Activated CD8-positive, alpha-beta memory T cell treated with anti-CD3 and anti-CD28 coated beads, Interleukin-2, amount 10 ng/mL, durations not matched to agents 7 days and 5 days (primary cell): ENCODE measurements around the gene TOPORS. TPM values are rescaled to one million over a fixed set of nuclear protein-coding genes. Genes with fewer than 3 reads are reported as not detected.
"Not testable (repeated sequence)": the region's sequence is repeated elsewhere in the genome, so short reads cannot be mapped to it uniquely, and the experiment has no call there.

Experiments
- ATAC-seq: fragments of 150-1000 bp; cut with Tn5 transposase; one replicate; pipeline ENCODE4 v1.10.0; 2021; ENCODE audit warnings: moderate library complexity
- CTCF ChIA-PET: fragments of 350-600 bp; sonication (Branson Sonifier 250); formaldehyde crosslinking; loops from one replicate; lab custom pipeline; 2021; ENCODE audit warnings: antibody characterized with exemption; lab: Charles Lee
- DNase-seq: peaks from one replicate; pipeline ENCODE4 v3.0.0-alpha.2; 2020
- H3K27ac Mint-ChIP-seq: one replicate; pipeline ENCODE4 v1.8.0; 2021; ENCODE audit warnings: mild to moderate bottlenecking, mixed read lengths
- H3K27me3 Mint-ChIP-seq: one replicate; pipeline ENCODE4 v1.8.0; 2021; ENCODE audit warnings: mixed read lengths
- H3K36me3 Mint-ChIP-seq: one replicate; pipeline ENCODE4 v1.8.0; 2021; ENCODE audit warnings: mild to moderate bottlenecking, mixed read lengths
- H3K4me1 Mint-ChIP-seq: one replicate; pipeline ENCODE4 v1.8.0; 2021; ENCODE audit warnings: mixed read lengths
- H3K4me3 Mint-ChIP-seq: one replicate; pipeline ENCODE4 v1.8.0; 2021; ENCODE audit warnings: mild to moderate bottlenecking, moderate library complexity, mixed read lengths
- H3K9me3 Mint-ChIP-seq: one replicate; pipeline ENCODE4 v1.8.0; 2022; ENCODE audit warnings: low read depth, mixed read lengths
- total RNA-seq, 2 experiments: library from RNA; stranded (reverse); gene quantifications; one replicate each; pipeline ENCODE4 v1.2.3, GENCODE V29; 2021

The TOPORS gene
- total RNA-seq, 2 experiments from 2014 or later, result 12.1 to 15.2 TPM

GRCh38 chr9:32554107-32554506 lies 1.7 kb upstream of the TOPORS start:
- ATAC-seq (no peak), DNase-seq (no peak)
- Mint-ChIP-seq H3K4me3 (no peak overlapping the region), H3K4me1 (peaks cover 27% of the 10 kb centered on the region), H3K9me3 (no peaks in the 10 kb centered on the region), H3K27ac (no peak overlapping the region), H3K36me3 (peaks cover 15% of the 10 kb centered on the region), H3K27me3 (no peaks in the 10 kb centered on the region)
- CTCF ChIA-PET, result interaction anchor here (1.2 to 1.5 kb wide), 3 partner anchors 12 to 175 kb away, joined by 3 to 7 read pairs (median 4); no protein-coding TSS in a partner anchor

GRCh38 chr9:32551276-32552051 lies 922 bp downstream of the TOPORS start:
- CTCF ChIA-PET, result interaction anchor here (0.8 to 4.9 kb wide), 11 partner anchors 10 to 173 kb away, joined by 3 to 45 read pairs (median 8); partner anchors contain the start of genes NDUFB6 and RIGI
- Mint-ChIP-seq H3K4me3 (peak overlapping the region; percentile 96), H3K36me3 (peaks cover 15% of the 10 kb centered on the region), H3K9me3 (no peaks in the 10 kb centered on the region), H3K27ac (peak overlapping the region; percentile 98), H3K4me1 (peaks cover 35% of the 10 kb centered on the region), H3K27me3 (no peaks in the 10 kb centered on the region)
- peak; percentile 64 for DNase-seq
- peak; percentile 9 for ATAC-seq

GRCh38 chr9:32550562-32551275 lies 1.7 kb downstream of the TOPORS start:
- CTCF ChIA-PET, result interaction anchor here (0.7 to 4.9 kb wide), 10 partner anchors 10 to 474 kb away, joined by 3 to 45 read pairs (median 10); partner anchors contain the start of genes DNAJA1, NDUFB6 and RIGI
- peak; percentile 83 for ATAC-seq
- Mint-ChIP-seq H3K9me3 (no peaks in the 10 kb centered on the region), H3K27me3 (no peaks in the 10 kb centered on the region), H3K4me1 (peaks cover 33% of the 10 kb centered on the region), H3K27ac (peak overlapping the region; percentile 98), H3K4me3 (peak overlapping the region; percentile 96), H3K36me3 (peaks cover 13% of the 10 kb centered on the region)
- peak; percentile 96 for DNase-seq

- Mint-ChIP-seq H3K4me1 (peaks cover 33% of the 10 kb centered on the region), H3K27me3 (no peaks in the 10 kb centered on the region), H3K9me3 (no peaks in the 10 kb centered on the region), H3K36me3 (peaks cover 13% of the 10 kb centered on the region), H3K27ac (peak overlapping the region; percentile 74), H3K4me3 (peak overlapping the region; percentile 96)
- CTCF ChIA-PET, result interaction anchor here (0.7 to 4.9 kb wide), 10 partner anchors 9 to 475 kb away, joined by 3 to 45 read pairs (median 6); partner anchors contain the start of genes DNAJA1, NDUFB6 and RIGI
- DNase-seq (no peak), ATAC-seq (no peak)
Measured at GRCh38 chr9:32550150-32550561, 2.2 kb downstream of the TOPORS start.

DNA sequence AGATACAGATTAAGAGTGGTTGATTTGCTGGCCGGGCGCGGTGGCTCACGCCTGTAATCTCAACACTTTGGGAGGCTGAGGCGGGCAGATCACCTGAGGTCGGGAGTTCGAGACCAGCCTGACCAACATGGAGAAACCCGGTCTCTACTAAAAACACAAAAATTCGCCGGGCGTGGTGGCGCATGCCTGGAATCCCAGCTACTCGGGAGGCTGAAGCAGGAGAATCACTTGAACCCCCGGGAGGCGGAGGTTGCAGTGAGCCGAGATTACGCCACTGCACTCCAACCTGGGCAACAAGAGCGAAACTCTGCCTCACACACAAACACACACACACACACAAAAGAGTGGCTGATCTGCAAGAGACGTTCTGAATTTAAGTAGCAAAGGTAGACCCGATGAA lies 4.2 kb downstream of the TOPORS start:
- H3K27ac Mint-ChIP-seq, H3K4me3 Mint-ChIP-seq, ATAC-seq, CTCF ChIA-PET, H3K9me3 Mint-ChIP-seq, H3K27me3 Mint-ChIP-seq, DNase-seq: not testable (repeated sequence)
- H3K36me3 Mint-ChIP-seq, result peaks cover 21% of the 10 kb centered on the region
- H3K4me1 Mint-ChIP-seq, result peaks cover 27% of the 10 kb centered on the region

DNA sequence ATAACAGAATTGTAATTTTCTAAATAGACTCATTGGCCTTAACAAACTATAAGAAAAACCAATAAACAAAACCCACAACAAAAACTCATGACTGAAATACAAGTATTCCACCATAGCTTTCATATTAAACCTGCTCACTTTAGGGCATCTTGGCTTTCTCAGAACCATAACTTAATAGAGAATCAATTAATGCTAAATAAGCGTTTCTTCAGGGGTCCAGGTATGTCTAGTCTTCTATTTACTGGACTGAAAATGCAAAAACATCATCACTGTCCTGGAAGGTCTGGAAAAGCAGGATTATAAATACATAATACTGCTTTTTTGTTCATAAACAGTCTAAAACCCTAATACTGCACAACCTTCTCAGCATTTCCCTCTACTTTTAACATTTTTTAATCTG lies 6.5 kb downstream of the TOPORS start:
- no peak for DNase-seq
- no peak overlapping the region for H3K4me3 Mint-ChIP-seq

DNA sequence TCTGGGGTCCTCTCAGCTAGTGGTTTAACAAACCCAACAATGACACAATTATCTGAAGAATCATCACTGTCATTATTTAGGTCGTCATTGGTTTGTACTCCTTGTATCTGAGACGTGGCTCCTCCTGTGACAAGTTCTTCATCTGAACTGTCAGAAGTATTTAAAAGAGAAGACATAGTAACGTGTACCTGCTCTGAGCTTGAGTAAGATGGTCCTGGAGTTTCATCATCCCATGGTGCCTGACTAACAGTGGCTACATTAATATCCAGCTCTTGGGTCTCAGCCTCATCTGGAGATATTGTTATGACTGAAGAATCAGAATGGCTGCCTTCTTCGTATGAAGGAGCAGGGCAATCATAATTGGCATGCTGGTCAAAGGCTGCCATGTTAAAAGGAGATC lies 9.3 kb downstream of the TOPORS start:
- H3K36me3 Mint-ChIP-seq, result peaks cover 29% of the 10 kb centered on the region
- CTCF ChIA-PET, result no interaction called here
- H3K4me3 Mint-ChIP-seq, result no peak overlapping the region
- H3K27ac Mint-ChIP-seq, result no peak overlapping the region
- DNase-seq, result no peak
- no peaks in the 10 kb centered on the region for H3K27me3 Mint-ChIP-seq
- H3K9me3 Mint-ChIP-seq, result no peaks in the 10 kb centered on the region
- ATAC-seq, result no peak
- peaks cover 8% of the 10 kb centered on the region for H3K4me1 Mint-ChIP-seq

More for the DNA sequence above, 6.5 kb downstream of the TOPORS start:
- peaks cover 26% of the 10 kb centered on the region for H3K4me1 Mint-ChIP-seq
- H3K27me3 Mint-ChIP-seq, result no peaks in the 10 kb centered on the region
- CTCF ChIA-PET, result interaction anchor here (0.6 to 2.6 kb wide), 4 partner anchors 16 to 167 kb away, joined by 3 to 9 read pairs (median 4); no protein-coding TSS in a partner anchor
- no peaks in the 10 kb centered on the region for H3K9me3 Mint-ChIP-seq
- H3K27ac Mint-ChIP-seq, result no peak overlapping the region
- peaks cover 34% of the 10 kb centered on the region for H3K36me3 Mint-ChIP-seq
- ATAC-seq, result no peak

GRCh38 chr9:32533816-32534215 lies 18.6 kb downstream of the TOPORS start:
- ATAC-seq (no peak), DNase-seq (no peak)
- H3K4me3 Mint-ChIP-seq, result no peak overlapping the region
- no peak overlapping the region for H3K27ac Mint-ChIP-seq
- CTCF ChIA-PET, result no interaction called here
- no peaks in the 10 kb centered on the region for H3K9me3 Mint-ChIP-seq
- H3K36me3 Mint-ChIP-seq, result peaks cover 25% of the 10 kb centered on the region
- peaks cover 3% of the 10 kb centered on the region for H3K4me1 Mint-ChIP-seq
- no peaks in the 10 kb centered on the region for H3K27me3 Mint-ChIP-seq

GRCh38 chr9:32533336-32533735 lies 19.1 kb downstream of the TOPORS start:
- Mint-ChIP-seq H3K9me3 (no peaks in the 10 kb centered on the region), H3K27me3 (no peaks in the 10 kb centered on the region), H3K36me3 (peaks cover 27% of the 10 kb centered on the region), H3K27ac (no peak overlapping the region), H3K4me3 (no peak overlapping the region), H3K4me1 (peaks cover 6% of the 10 kb centered on the region)
- ATAC-seq (no peak), DNase-seq (no peak)
- CTCF ChIA-PET, result no interaction called here

DNA sequence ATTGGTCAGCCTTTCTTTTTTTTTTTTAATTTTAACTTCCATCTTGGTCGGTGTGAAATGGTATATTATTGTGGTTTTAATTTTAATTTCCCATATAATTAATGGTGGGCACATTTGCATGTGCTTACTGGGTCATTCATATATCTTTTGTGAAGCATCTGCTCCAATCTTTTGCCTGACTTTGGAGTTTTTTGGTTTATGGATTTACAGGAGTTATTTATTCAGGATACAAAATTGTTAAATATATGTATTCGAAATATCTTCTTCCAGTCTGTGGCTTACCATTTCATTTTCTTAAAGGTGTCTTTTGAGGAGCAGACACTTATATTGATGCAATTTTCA lies 25.7 kb downstream of the TOPORS start:
- peaks cover 49% of the 10 kb centered on the region for H3K36me3 Mint-ChIP-seq
- peak overlapping the region; percentile 96 for H3K27ac Mint-ChIP-seq
- CTCF ChIA-PET, result interaction anchor here (0.7 to 4.9 kb wide), 11 partner anchors 18 to 148 kb away, joined by 3 to 38 read pairs (median 8); partner anchors contain the start of genes ACO1, NDUFB6, SMIM27 and TOPORS
- H3K4me3 Mint-ChIP-seq, result peak overlapping the region; percentile 88
- ATAC-seq, result no peak
- DNase-seq, result no peak
- no peaks in the 10 kb centered on the region for H3K9me3 Mint-ChIP-seq
- no peaks in the 10 kb centered on the region for H3K27me3 Mint-ChIP-seq
- peaks cover 50% of the 10 kb centered on the region for H3K4me1 Mint-ChIP-seq

- peak; percentile 90 for DNase-seq
- peak within 1 kb of the TSS; percentile 88 for H3K4me3 Mint-ChIP-seq
- H3K9me3 Mint-ChIP-seq, result no peaks in the 10 kb centered on the region
- H3K27me3 Mint-ChIP-seq, result no peaks in the 10 kb centered on the region
- CTCF ChIA-PET, result interaction anchor here (0.7 to 4.9 kb wide), 13 partner anchors 18 to 147 kb away, joined by 3 to 38 read pairs (median 6); partner anchors contain the start of genes ACO1, NDUFB6, SMIM27 and TOPORS
- H3K4me1 Mint-ChIP-seq, result peaks cover 55% of the 10 kb centered on the region
- ATAC-seq, result peak; percentile 80
- H3K36me3 Mint-ChIP-seq, result peaks cover 49% of the 10 kb centered on the region
- H3K27ac Mint-ChIP-seq, result peak within 1 kb of the TSS; percentile 96
Measured at GRCh38 chr9:32526041-32526706, 26.2 kb downstream of the TOPORS start, which contains the start of gene RIGI. Gene RIGI, minus strand, starts transcription at chr9:32526196. Its CDS starts 30 bp downstream, at chr9:32526166.

DNA sequence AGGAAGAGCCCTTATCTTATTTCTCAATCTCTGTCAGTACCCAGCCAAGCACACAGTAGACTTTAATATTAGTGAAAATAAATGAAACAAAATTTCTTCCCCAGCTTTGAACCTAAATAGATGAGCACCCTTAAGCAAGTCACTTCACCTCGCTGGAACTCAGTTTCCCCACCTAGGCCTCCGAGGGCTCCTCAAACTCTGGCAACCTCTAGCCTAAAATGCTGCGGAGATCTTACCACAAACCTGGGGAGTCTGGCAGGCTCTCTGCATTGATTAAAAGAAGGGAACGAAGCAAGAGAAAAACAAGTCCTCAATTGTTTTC lies 26.7 kb downstream of the TOPORS start:
- ATAC-seq (no peak), DNase-seq (no peak)
- Mint-ChIP-seq H3K27me3 (no peaks in the 10 kb centered on the region), H3K27ac (peak overlapping the region; percentile 96), H3K9me3 (no peaks in the 10 kb centered on the region), H3K4me3 (peak overlapping the region; percentile 88), H3K36me3 (peaks cover 47% of the 10 kb centered on the region), H3K4me1 (peaks cover 55% of the 10 kb centered on the region)
- CTCF ChIA-PET, result interaction anchor here (1.0 to 4.9 kb wide), 11 partner anchors 17 to 147 kb away, joined by 3 to 38 read pairs (median 8); partner anchors contain the start of genes ACO1, NDUFB6, SMIM27 and TOPORS
